ENCODE results near the gene MADCAM1. TPM values are rescaled to one million over a fixed set of nuclear protein-coding genes. Genes with fewer than 3 reads are reported as not detected.

Gene MADCAM1
- total and polyA plus RNA-seq, 2 of the 8 experiments (the other 6 are each of a cell fraction or from before 2014, with no cell fraction given): 2.3 to 3.0 TPM

DNA sequence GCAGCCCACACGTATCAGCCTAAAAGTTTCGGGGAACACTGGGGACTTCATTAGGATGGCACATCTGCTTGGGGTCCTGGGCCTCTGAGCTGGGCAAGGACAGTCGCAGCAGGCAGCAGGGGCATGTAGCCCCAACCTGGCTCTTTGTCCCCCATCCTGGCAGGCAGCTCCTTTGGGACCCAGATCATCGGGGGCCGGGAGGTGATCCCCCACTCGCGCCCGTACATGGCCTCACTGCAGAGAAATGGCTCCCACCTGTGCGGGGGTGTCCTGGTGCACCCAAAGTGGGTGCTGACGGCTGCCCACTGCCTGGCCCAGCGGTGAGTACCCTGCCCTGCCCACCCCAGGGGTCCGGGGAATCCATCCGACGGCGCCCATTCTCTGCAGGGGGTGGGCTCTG, 50.8 kb downstream of the MADCAM1 start (continued):
- TF ChIP-seq JUND (IDR thresholded peaks at IDR 0.05; ENCODE audit: low read length): no peak
- no peak for TF ChIP-seq USF2 (IDR thresholded peaks at IDR 0.05; ENCODE audit: low read length)
- TF ChIP-seq EP300 (IDR thresholded peaks at IDR 0.05; ENCODE audit: borderline replicate concordance in 1 of 2, low read depth in 2 of 2, low read length in 2 of 2): no peak
- TF ChIP-seq CTBP2 (IDR thresholded peaks at IDR 0.05; ENCODE audit: borderline replicate concordance, insufficient read depth, insufficient read length, low read length): no peak
- TF ChIP-seq HDAC2 (IDR thresholded peaks at IDR 0.05; ENCODE audit: borderline replicate concordance in 1 of 2, low read depth in 2 of 2, low read length in 2 of 2): no peak
- TF ChIP-seq TEAD4 (IDR thresholded peaks at IDR 0.05; ENCODE audit: low read depth, low read length): no peak
